Kidney (tissue), 14 donors: ENCODE results near the gene ATP6V0A4. TPM values are rescaled to one million over a fixed set of nuclear protein-coding genes. Genes with fewer than 3 reads are reported as not detected.

ENCODE experiments used
- DNase-seq, 5 donors: peaks; one replicate each; pipeline ENCODE4 v3.0.0-alpha.2; 2013 to 2020
- FAIRE-seq: peaks from 2 replicates; lab custom pipeline; 2012; peaks lifted over from hg19 to GRCh38; lab: Jason Lieb, UNC
- H3K27ac ChIP-seq, 2 donors: one replicate each; pipeline ENCODE4 v1.7.0; 2013; ENCODE audit warnings: low read depth in 2 of 2, low read length in 2 of 2, inconsistent platforms in 1 of 2
- H3K27me3 ChIP-seq: one replicate; pipeline ENCODE4 v1.7.1; 2013; ENCODE audit warnings: low read length, inconsistent platforms; ENCODE audit not compliant: control insufficient read depth, insufficient read depth
- H3K36me3 ChIP-seq, 3 donors: one replicate each; pipeline versions ENCODE4 v1.7.0 to v1.7.1; 2013; ENCODE audit warnings: low read length in 3 of 3, control low read depth in 1 of 3, inconsistent platforms in 1 of 3; ENCODE audit not compliant: insufficient read depth in 3 of 3, control insufficient read depth in 2 of 3
- H3K4me1 ChIP-seq, 3 donors: one replicate each; pipeline versions ENCODE4 v1.7.0 to v1.7.1; 2013; ENCODE audit warnings: low read length in 3 of 3, inconsistent platforms in 1 of 3, low read depth in 1 of 3; ENCODE audit not compliant: control insufficient read depth in 2 of 3, insufficient read depth in 2 of 3
- H3K4me3 ChIP-seq, 3 donors: one replicate each; pipeline versions ENCODE4 v1.7.0 to v1.8.1; 2013; ENCODE audit warnings: low read length in 3 of 3, control low read depth in 1 of 3, inconsistent platforms in 1 of 3
- H3K9ac ChIP-seq, 3 donors: one replicate each; pipeline versions ENCODE4 v1.7.0 to v1.7.1; 2013; ENCODE audit warnings: low read length in 3 of 3, control low read depth in 1 of 3, inconsistent platforms in 1 of 3
- H3K9me3 ChIP-seq, 3 donors: one replicate each; pipeline versions ENCODE4 v1.7.0 to v1.7.1; 2013; ENCODE audit warnings: low read length in 3 of 3, control low read depth in 1 of 3, inconsistent platforms in 1 of 3; ENCODE audit not compliant: control insufficient read depth in 2 of 3, insufficient read depth in 1 of 3
- intact Hi-C: fragments of 100-400 bp; cut with DNase I; formaldehyde crosslinking; loops from one replicate; pipeline ENCODE4 v1.11.1; 2022
- polyA plus RNA-seq: library from polyadenylated mRNA; stranded (reverse); fragments of 350-450 nt; fragmentation: Illumina TruSeq; extraction: RNeasy Lipid Tissue Mini Kit (QIAGEN cat#74804); gene quantifications from one replicate; pipeline ENCODE4 v1.2.3, GENCODE V29; 2014; ENCODE audit warnings: low read depth, low replicate concordance; ENCODE audit not compliant: insufficient read depth
- total RNA-seq: library from RNA; stranded (reverse); fragmentation: NEBNext Ultra II Directional; extraction: Animal tissue kit (Norgen Biotek cat#: 25700); gene quantifications from one replicate; pipeline ENCODE4 v1.2.1, GENCODE V29; 2021
- TF ChIP-seq, protein P1 (sequence below): IDR thresholded peaks from 3 replicates; pipeline ENCODE4 v1.5.1; 2012; ENCODE audit warnings: mild to moderate bottlenecking, moderate library complexity, borderline replicate concordance; ENCODE audit not compliant: insufficient read depth; ENCODE audit errors: extremely low read depth
- donor health status: control.
- donor health status: control.
- donor health status: control.
- donor health status: control.
- donor health status: control.
- donor health status: DM: yes; HTN: yes; CAD: no.
- donor health status: Normal renal cell carcinoma (clear cell type).

The ATP6V0A4 gene
- total and polyA plus RNA-seq, 2 donors from 2014 or later = 30.5 to 140 TPM

DNA sequence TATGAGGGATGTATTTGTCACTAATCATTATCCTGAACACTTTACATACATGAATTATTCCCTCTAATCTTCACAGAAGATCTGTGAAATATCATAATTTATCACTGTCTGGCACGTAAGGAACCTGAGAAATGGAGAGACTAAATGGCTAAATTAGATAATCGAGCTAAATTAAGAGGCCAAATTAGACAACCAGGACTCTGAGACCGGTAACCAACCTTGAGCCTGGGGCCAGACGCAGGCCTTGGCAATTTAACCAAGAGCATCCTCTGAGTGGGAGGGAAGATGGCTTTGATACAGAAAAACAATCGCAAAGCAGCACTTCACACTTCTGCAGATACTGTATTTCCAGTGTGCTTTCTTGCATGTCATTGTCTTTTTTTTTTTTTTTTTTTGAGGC lies 118.2 kb downstream of the ATP6V0A4 start:
- intact Hi-C loops = no loop called here
- H3K27ac ChIP-seq = no peak overlapping the region
- H3K36me3 ChIP-seq = no peaks in the 10 kb centered on the region
- TF ChIP-seq, protein P1, sequence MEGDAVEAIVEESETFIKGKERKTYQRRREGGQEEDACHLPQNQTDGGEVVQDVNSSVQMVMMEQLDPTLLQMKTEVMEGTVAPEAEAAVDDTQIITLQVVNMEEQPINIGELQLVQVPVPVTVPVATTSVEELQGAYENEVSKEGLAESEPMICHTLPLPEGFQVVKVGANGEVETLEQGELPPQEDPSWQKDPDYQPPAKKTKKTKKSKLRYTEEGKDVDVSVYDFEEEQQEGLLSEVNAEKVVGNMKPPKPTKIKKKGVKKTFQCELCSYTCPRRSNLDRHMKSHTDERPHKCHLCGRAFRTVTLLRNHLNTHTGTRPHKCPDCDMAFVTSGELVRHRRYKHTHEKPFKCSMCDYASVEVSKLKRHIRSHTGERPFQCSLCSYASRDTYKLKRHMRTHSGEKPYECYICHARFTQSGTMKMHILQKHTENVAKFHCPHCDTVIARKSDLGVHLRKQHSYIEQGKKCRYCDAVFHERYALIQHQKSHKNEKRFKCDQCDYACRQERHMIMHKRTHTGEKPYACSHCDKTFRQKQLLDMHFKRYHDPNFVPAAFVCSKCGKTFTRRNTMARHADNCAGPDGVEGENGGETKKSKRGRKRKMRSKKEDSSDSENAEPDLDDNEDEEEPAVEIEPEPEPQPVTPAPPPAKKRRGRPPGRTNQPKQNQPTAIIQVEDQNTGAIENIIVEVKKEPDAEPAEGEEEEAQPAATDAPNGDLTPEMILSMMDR = no peak
- no peaks in the 10 kb centered on the region for H3K27me3 ChIP-seq
- H3K4me1 ChIP-seq = no peaks in the 10 kb centered on the region
- no peak overlapping the region for H3K4me3 ChIP-seq
- no peaks in the 10 kb centered on the region for H3K9me3 ChIP-seq
- no peak overlapping the region for H3K9ac ChIP-seq
- DNase-seq (no peak), FAIRE-seq (no peak)

- intact Hi-C loops = no loop called here
- H3K4me1 ChIP-seq = peaks cover 0 to 3% (median 0%) of the 10 kb centered on the region in 3 donors
- no peak overlapping the region for H3K27ac ChIP-seq
- FAIRE-seq (no peak), DNase-seq (no peak)
- H3K36me3 ChIP-seq = no peaks in the 10 kb centered on the region
- H3K4me3 ChIP-seq = no peak overlapping the region
- no peak overlapping the region for H3K9ac ChIP-seq
- H3K9me3 ChIP-seq = no peaks in the 10 kb centered on the region
- TF ChIP-seq, protein P1 = no peak
- no peaks in the 10 kb centered on the region for H3K27me3 ChIP-seq
Measured at GRCh38 chr7:138670594-138670993, 127.4 kb downstream of the ATP6V0A4 start.

DNA sequence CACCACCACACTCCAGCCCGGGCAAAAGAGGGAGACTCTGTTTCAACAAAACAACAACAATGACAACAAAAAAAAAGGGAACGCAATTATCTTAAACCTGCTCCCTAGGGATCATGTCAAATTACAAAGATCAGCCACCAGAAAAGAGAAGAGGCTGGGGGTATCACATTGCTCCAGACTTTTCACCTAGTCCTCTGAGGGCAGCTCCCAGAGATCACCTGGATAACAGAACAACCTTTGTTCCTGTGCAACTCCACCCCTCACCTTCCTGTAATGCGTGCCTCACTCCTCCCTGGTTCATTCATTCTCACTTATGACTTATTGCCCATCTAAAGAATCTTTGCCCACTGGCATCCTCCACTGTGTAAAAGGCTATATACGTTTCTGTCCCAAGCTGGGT lies 128.6 kb downstream of the ATP6V0A4 start:
- no peak for DNase-seq
- Histone ChIP-seq H3K9ac (no peak overlapping the region), H3K36me3 (no peaks in the 10 kb centered on the region), H3K9me3 (no peaks in the 10 kb centered on the region), H3K4me1 (peaks cover 0 to 3% (median 0%) of the 10 kb centered on the region in 3 donors), H3K27me3 (no peaks in the 10 kb centered on the region), H3K4me3 (no peak overlapping the region), H3K27ac (no peak overlapping the region)
- no peak for FAIRE-seq
- TF ChIP-seq, protein P1 = no peak
- intact Hi-C loops = no loop called here

- DNase-seq (no peak), FAIRE-seq (no peak)
- Histone ChIP-seq H3K27ac (no peak overlapping the region), H3K36me3 (no peaks in the 10 kb centered on the region), H3K9ac (no peak overlapping the region), H3K4me1 (peaks cover 0 to 3% (median 0%) of the 10 kb centered on the region in 3 donors), H3K4me3 (no peak overlapping the region), H3K9me3 (no peaks in the 10 kb centered on the region), H3K27me3 (no peaks in the 10 kb centered on the region)
- TF ChIP-seq, protein P1 = no peak
- intact Hi-C loops = no loop called here
Measured at GRCh38 chr7:138668946-138669345, 129.1 kb downstream of the ATP6V0A4 start.
